H1 (cell line): ENCODE data around the gene CSNK1G2. TPM values are rescaled to one million over a fixed set of nuclear protein-coding genes. Genes with fewer than 3 reads are reported as not detected.

Experiments
- FOSL1 ChIP-seq: IDR thresholded peaks from 2 replicates; pipeline ENCODE4 v1.6.1; 2011; ENCODE audit warnings: mild to moderate bottlenecking, low read depth, low read length, moderate library complexity; ENCODE audit not compliant: insufficient read depth
- POU5F1 ChIP-seq: IDR thresholded peaks from 2 replicates; pipeline ENCODE4 v1.6.1; 2011; ENCODE audit warnings: low read depth, mild to moderate bottlenecking, low read length, moderate library complexity
- SIN3A ChIP-seq, 2 experiments: IDR thresholded peaks in 1 of 2; conservative IDR thresholded peaks in 1 of 2; 2 replicates each; pipeline ENCODE4 v1.6.1; 2011 to 2012; ENCODE audit warnings: low read length in 2 of 2, improper control_type of control experiment in 1 of 2, low read depth in 1 of 2, mild to moderate bottlenecking in 1 of 2
- SP2 ChIP-seq: IDR thresholded peaks from 2 replicates; pipeline ENCODE4 v1.6.1; 2012; ENCODE audit warnings: mild to moderate bottlenecking, low read length, inconsistent platforms
- polyA plus RNA-seq, 7 experiments: library from polyadenylated mRNA; depleted of rRNA in 3 of 7; stranded (reverse) in 5 of 7; unstranded in 2 of 7; fragments of >200 nt in 5 of 7; fragments of 200-250 nt in 2 of 7; gene quantifications; 1 replicate in 5 of 7; 2 replicates in 1 of 7; 4 replicates in 1 of 7; pipeline versions ENCODE4 v1.2.1 to v1.2.3, GENCODE V29; 2011 to 2013; ENCODE audit warnings: missing spikeins in 2 of 7, mixed read lengths in 2 of 7
- total RNA-seq: library from RNA; stranded (reverse); fragmentation: NEBNext Ultra II Directional; extraction: Animal tissue kit (Norgen Biotek cat#: 25700); gene quantifications from 2 replicates; pipeline ENCODE4 v1.2.1, GENCODE V29; 2021
- TF ChIP-seq, protein P1 (sequence below): IDR thresholded peaks from 2 replicates; pipeline ENCODE4 v1.6.1; 2012; ENCODE audit warnings: inconsistent platforms

The CSNK1G2 gene
- total and polyA plus RNA-seq, 2 of the 8 experiments (the other 6 are each of a cell fraction or from before 2014, with no cell fraction given) = 99.5 to 130 TPM

GRCh38 chr19:1925544-1925943 lies 15.4 kb upstream of the CSNK1G2 start (continued):
- TF ChIP-seq FOSL1 = no peak
- TF ChIP-seq POU5F1 = no peak
- no peak for TF ChIP-seq SP2
- TF ChIP-seq, protein P1, sequence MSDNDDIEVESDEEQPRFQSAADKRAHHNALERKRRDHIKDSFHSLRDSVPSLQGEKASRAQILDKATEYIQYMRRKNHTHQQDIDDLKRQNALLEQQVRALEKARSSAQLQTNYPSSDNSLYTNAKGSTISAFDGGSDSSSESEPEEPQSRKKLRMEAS = no peak
- TF ChIP-seq SIN3A (conservative IDR thresholded peaks at IDR 0.05 in 1 of 2, IDR thresholded peaks at IDR 0.05 in 1 of 2; ENCODE audit: low read depth in 1 of 2, low read length in 2 of 2) = no peak
